Mesodermal cell (in vitro differentiated cells): Measurements from ENCODE around the gene TAPBP.
A peak's percentile ranks its signal among the peaks of the same experiment; 100 is the strongest.

Experiments
- H3K27ac ChIP-seq: 2 replicates; pipeline ENCODE4 v1.7.0; 2013; ENCODE audit warnings: mild to moderate bottlenecking, low read depth, low read length, moderate library complexity; ENCODE audit not compliant: severe bottlenecking
- H3K36me3 ChIP-seq: 2 replicates; pipeline ENCODE4 v1.7.1; 2013; ENCODE audit warnings: mild to moderate bottlenecking, low read length, moderate library complexity; ENCODE audit not compliant: control insufficient read depth, insufficient read depth
- H3K4me1 ChIP-seq: one replicate; pipeline ENCODE4 v1.7.1; 2013; ENCODE audit warnings: mild to moderate bottlenecking, low read length; ENCODE audit not compliant: insufficient read depth, control insufficient read depth, poor library complexity, severe bottlenecking
- H3K4me3 ChIP-seq: 2 replicates; pipeline ENCODE4 v1.7.0; 2013; ENCODE audit warnings: low read length, control low read depth, mild to moderate bottlenecking; ENCODE audit not compliant: insufficient read depth, poor library complexity, severe bottlenecking; ENCODE audit errors: extremely low read depth
- H3K9me3 ChIP-seq: 2 replicates; pipeline ENCODE4 v1.7.1; 2013; ENCODE audit warnings: mild to moderate bottlenecking, low read length, moderate library complexity; ENCODE audit not compliant: control insufficient read depth
- WGBS, 2 experiments: methylation state at CpG; one replicate each; pipeline ENCODE4 v1.1.5; 2013; ENCODE audit warnings: missing lambda C conversion rate in 2 of 2; ENCODE audit not compliant: insufficient coverage in 2 of 2; 5-methylcytosine and 5-hydroxymethylcytosine counted together

TAPBP gene

DNA sequence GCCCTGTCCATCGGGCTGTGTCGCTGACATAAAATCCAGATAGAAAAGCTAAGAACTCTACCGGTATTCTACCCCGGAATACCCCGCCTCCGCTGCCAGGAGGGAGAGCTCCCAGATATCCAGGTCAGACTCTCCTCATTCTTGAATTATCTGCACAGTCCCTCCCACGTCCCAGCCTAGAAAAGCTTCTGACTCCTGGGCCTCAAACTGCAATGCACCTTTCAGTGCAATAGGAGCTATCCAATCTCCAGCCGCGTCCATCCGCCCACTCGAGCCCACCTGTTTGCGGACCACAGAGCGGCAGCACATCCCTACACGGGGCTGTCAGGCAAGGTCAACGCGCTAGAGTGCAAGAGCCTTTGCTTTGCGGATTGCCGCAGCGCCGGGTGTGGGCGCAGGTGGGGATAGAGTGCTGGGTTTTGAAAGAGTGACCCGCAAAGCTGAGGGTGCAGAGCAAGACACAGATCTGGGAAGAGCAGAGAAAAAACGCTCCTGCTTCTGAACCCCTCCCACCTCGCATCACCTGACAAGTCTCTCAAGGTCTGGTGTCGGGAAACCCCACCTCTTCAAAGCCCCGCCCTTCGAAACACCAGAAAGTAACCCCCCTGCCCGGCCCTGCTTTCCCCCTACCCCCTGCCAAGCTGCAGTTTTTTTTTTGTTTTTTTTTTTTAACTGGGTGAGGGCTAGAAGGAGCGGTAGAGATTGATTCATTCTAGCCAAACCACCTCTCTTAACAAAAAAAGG is 1.3 kb downstream of the TAPBP start:
- H3K4me1 ChIP-seq, result peaks cover 9% of the 10 kb centered on the region
- H3K27ac ChIP-seq, result peak overlapping the region; percentile 69
- 6 to 7% methylated on average over 19 to 21 of the region's 29 CpGs for WGBS, 2 experiments
- H3K9me3 ChIP-seq, result no peaks in the 10 kb centered on the region
- H3K4me3 ChIP-seq, result peak overlapping the region; percentile 62
- H3K36me3 ChIP-seq, result peaks cover 16% of the 10 kb centered on the region

DNA sequence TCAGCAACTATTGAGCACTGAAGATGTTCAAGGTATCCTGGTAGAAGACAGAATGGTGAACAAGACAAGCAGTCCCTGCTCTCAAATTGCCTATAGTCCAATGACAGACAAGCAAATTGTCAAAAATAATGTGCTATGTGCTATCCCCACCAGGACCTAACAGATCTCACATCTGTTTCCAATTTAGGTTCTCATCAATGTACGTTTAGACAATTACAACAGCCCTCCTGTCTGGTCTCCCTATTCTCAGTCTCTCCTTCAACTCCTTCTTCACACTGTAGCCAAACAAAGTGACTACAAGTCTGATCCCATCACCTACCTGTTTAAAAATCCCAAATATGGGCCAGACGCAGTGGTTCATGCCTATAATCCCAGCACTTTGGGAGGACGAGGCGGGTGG is 7.5 kb downstream of the TAPBP start:
- Histone ChIP-seq H3K27ac (no peak overlapping the region), H3K4me3 (no peak overlapping the region), H3K36me3 (peaks cover 11% of the 10 kb centered on the region), H3K9me3 (no peaks in the 10 kb centered on the region), H3K4me1 (no peaks in the 10 kb centered on the region)
- 88 to 90% methylated on average over 3 to 4 of the region's 4 CpGs for WGBS, 2 experiments

DNA sequence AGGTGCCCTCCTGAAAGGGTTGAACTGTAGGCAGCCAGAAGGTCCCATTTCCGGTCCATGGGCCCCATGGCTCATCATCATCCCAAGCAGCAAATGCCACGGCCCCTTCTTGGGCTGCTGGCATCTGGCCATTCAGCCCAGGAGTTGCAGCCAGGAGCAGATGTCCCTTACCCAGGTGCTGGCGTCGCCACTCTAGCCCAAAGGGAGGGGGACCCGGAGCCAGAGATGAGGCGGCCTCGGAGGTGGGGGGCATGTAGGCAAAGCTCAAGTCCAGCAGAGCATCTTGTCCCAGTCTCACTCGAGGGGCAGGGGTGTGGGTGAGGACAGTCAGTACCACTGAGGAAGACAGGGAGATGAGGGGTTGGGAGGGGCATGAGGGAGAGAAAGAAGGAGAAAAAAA is 8.8 kb downstream of the TAPBP start:
- peaks cover 11% of the 10 kb centered on the region for H3K36me3 ChIP-seq
- 86 to 95% methylated on average over 6 to 8 of the region's 8 CpGs for WGBS, 2 experiments
- no peaks in the 10 kb centered on the region for H3K4me1 ChIP-seq
- no peak overlapping the region for H3K4me3 ChIP-seq
- no peak overlapping the region for H3K27ac ChIP-seq
- no peaks in the 10 kb centered on the region for H3K9me3 ChIP-seq

DNA sequence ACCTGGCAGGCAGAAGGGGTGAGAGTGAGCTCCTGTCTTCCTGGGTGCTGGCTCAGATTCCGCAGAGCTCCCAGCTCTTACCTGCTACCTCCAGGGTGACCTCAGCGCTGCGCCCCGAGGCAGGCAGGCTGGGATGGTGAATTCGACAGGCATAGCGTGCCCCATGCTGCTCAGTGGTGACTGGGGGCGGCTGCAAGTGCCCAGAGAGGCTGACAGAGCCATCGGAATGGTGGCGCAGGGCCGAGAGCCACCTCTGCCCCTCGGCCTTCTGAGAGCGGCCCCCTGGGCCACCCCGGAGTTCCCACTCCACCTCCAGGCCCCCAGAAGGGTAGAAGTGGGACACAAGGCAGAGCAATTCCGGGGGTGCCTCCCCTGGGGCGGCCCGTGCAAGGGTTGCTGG is 9.7 kb downstream of the TAPBP start:
- Histone ChIP-seq H3K4me3 (no peak overlapping the region), H3K4me1 (no peaks in the 10 kb centered on the region), H3K27ac (no peak overlapping the region), H3K36me3 (peaks cover 9% of the 10 kb centered on the region), H3K9me3 (no peaks in the 10 kb centered on the region)
- 93 to 95% methylated on average over 14 to 16 of the region's 16 CpGs for WGBS, 2 experiments

DNA sequence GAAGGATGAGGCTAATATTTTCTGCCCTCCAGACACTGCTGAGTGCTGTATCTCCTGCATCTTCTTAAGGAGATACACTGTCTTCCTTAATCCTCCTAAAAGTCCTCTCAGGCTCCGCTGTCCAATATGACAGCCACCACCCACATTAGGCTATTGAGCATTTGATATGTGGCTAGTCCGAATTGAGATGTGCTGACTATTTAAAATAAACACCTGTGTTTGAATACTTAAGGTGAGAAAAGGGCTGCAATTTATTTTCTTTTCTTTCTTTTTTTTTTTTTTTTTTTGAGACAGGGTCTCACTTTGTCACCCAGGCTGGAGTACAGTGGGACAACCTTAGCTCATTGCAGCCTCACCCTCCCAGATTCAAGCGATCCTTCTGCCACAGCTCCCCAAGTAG is 12.0 kb downstream of the TAPBP start:
- Histone ChIP-seq H3K9me3 (no peaks in the 10 kb centered on the region), H3K27ac (no peak overlapping the region), H3K4me3 (no peak overlapping the region), H3K4me1 (peaks cover 4% of the 10 kb centered on the region), H3K36me3 (peaks cover 9% of the 10 kb centered on the region)
- no CpG with 5 or more reads among the region's 3 CpGs for WGBS, 2 experiments

DNA sequence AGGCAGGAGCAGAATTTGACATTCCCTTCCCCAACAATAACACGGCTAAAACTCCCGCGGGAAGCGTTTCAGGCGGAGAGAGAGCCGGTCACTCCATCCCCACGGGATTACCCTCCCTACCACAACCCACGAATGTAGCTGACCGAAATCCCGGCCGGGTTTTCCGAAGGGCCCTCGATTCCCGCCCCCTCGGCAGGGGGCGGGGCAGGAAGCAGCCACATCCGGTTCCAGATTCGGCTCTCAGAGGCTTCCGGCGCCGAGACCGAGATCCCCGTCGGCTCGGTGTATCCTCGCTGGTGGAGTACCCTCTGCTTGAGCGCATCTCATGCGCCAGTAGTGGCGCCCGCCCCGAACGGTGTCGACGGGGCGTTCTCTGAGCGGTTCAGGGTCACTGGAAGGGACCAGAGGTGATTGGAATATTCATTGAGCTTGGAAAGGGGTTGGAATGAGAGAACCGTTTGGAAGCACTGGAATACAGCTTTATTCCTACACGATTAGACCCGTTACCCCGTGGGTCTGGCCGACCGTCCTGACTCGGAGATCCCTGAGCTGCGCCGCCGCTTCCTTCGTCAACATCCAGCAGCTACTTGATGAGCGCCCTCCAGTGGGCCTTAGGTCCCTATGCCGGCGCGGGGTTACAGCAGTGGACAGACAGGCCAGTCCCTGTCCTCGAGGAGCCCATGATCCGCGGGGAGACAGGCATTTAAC is 14.5 kb downstream of the TAPBP start:
- H3K9me3 ChIP-seq, result no peaks in the 10 kb centered on the region
- peak overlapping the region; percentile 67 for H3K4me3 ChIP-seq
- 0 to 1% methylated on average over 45 to 49 of the region's 54 CpGs for WGBS, 2 experiments
- H3K36me3 ChIP-seq, result peaks cover 26% of the 10 kb centered on the region
- H3K27ac ChIP-seq, result peak overlapping the region; percentile 94
- peaks cover 5% of the 10 kb centered on the region for H3K4me1 ChIP-seq

DNA sequence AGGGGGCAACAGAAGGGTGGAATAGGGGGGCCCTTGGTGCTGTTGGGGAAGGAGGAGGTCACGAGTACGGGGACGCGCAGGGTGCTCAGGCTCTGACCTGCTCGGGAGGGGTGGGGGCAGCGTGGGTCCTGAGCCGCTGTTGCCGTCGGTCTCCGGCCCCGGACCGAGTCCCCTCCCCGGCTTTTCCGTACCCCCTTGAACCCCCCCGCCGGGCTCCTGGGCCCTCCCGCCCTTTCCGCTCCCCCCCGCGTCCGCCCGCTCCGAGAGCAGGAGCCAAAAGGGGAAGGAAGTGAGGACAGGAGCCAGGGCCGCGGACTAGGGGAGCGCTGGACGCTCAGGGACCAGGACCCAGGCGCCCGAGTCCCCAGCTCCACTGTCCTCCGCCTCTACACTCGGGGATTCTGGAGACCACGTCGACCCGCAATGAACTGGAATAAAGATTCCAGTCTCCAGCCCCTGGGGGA is 15.1 kb downstream of the TAPBP start, which contains the start of gene RGL2:
Gene RGL2, minus strand, starts transcription at position 170 of the 464 bp plus-strand sequence. CDS start 332 bp downstream, outside the sequence.
- WGBS, 2 experiments, result 0 to 1% methylated on average over 10 to 12 of the region's 34 CpGs
- peak within 1 kb of the TSS; percentile 94 for H3K27ac ChIP-seq

DNA sequence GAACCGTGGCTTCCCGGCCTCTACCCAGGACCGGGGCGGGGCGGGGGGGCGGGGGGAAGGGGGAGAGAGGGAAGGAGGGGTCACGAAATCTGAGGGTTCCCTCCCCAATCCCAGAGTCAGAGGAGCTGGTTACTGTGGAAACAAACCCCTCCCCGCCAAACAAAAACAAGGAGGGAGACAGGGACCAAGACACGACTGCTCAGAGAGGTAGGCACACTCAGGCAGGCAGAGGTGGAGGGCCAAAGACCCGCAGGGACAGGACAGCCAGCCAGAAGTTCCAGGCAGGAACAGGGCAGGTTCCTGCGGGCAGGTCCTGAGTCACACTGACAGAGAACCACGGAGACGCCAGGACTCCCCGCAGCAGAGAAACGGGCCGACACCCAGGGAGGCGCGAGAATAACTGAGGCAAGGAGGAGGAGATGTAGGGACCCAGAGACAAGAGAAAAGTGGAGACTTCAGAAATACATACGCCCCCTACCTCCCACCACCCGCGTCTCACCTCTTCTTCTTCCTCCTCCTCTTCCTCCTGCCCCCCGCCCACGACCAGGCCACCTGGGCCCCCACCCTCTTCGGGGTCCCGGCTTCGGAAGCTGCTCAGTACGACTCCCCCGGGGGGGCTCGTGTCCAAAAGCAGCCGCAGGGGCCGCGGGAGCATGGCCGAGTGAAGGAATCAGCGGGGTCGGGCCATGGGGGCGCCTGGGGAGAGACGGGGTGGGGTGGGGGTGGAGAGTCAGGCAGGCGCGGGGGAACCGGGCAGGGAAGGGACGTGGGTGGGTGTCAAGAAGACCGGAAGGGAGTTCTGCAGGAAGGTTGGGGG is 15.7 kb downstream of the TAPBP start:
- no peaks in the 10 kb centered on the region for H3K9me3 ChIP-seq
- H3K36me3 ChIP-seq, result peaks cover 37% of the 10 kb centered on the region
- peak overlapping the region; percentile 67 for H3K4me3 ChIP-seq
- peak overlapping the region; percentile 94 for H3K27ac ChIP-seq
- WGBS, 2 experiments, result 0% methylated on average over 11 to 17 of the region's 42 CpGs
- H3K4me1 ChIP-seq, result peaks cover 5% of the 10 kb centered on the region

More for the DNA sequence above, 15.1 kb downstream of the TAPBP start, which contains the start of gene RGL2:
- no peaks in the 10 kb centered on the region for H3K9me3 ChIP-seq
- peak within 1 kb of the TSS; percentile 67 for H3K4me3 ChIP-seq
- peaks cover 5% of the 10 kb centered on the region for H3K4me1 ChIP-seq
- peaks cover 30% of the 10 kb centered on the region for H3K36me3 ChIP-seq

DNA sequence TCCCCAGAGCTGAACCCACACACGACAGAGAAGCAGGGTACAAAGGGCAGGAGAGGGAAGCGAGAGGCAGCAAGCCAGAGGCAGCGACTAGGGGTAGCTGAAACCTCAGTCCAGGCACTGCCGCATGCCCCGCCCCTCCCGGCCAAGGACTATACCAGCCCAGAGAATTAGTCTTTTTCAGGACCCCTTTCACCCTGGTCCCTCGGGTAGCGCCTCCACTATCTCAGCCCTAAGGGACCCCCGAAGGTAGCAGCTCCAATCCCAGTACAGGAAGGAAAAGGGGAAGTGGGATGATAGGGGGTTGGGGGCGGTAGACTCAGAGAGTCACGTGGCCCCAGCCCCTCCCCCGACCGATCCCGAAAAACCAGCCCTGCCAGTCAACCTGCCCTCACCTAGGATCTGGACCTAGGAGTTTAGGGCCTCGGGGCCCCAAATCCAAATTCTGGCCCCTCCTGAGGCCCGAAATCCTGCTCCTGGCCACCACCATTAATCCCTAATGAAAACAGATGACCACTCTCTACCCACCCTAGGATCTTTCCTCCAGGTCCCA is 16.4 kb downstream of the TAPBP start:
- peaks cover 5% of the 10 kb centered on the region for H3K4me1 ChIP-seq
- peak overlapping the region; percentile 67 for H3K4me3 ChIP-seq
- H3K36me3 ChIP-seq, result peaks cover 44% of the 10 kb centered on the region
- H3K9me3 ChIP-seq, result no peaks in the 10 kb centered on the region
- H3K27ac ChIP-seq, result peak overlapping the region; percentile 67
- WGBS, 2 experiments, result 0 to 3% methylated on average over 3 to 11 of the region's 16 CpGs

DNA sequence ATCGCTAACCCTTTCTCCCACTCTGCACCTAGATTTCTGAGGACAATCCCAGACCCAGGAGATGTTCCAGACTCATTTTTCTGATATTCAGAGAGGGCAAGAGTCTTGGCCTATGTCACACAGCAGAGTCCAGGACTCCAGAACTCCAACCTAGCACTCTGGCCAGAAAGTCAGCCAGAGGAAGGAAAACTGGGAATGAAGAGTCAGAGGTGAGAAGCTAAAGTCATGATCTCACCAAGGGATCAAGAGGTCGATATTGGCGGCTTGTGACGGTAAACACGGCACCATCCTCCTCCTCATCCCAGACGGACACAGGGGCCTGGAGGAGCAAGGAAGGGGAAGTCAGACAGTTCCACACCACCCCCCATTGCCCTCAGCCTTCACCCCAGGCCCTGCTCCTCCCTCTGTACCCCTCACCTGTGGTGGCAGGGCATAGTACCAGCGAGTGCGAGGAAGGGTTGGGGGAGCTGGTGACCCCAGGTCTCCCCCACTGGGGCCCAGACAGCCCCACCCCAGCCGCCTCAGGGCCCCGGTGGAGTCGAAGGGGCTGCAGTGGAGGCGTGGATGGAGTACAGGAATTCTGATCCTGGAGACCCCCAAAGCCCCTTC is 17.0 kb downstream of the TAPBP start:
- WGBS, 2 experiments, result 78 to 82% methylated on average over 2 to 4 of the region's 12 CpGs
- H3K27ac ChIP-seq, result peak overlapping the region; percentile 67
- H3K9me3 ChIP-seq, result no peaks in the 10 kb centered on the region
- peak overlapping the region; percentile 67 for H3K4me3 ChIP-seq
- peaks cover 48% of the 10 kb centered on the region for H3K36me3 ChIP-seq
- peaks cover 5% of the 10 kb centered on the region for H3K4me1 ChIP-seq
